Activated effector memory CD4-positive, alpha-beta T cell treated with Interleukin-2 at 50 U/mL for 16 hours (primary cell): Measurements from ENCODE around the gene IQCK.

ENCODE experiments used
- DNase-seq: peaks from one replicate; pipeline ENCODE4 v3.0.0-alpha.2; 2020

IQCK gene

GRCh38 chr16:19722269-19722952 lies 4.3 kb downstream of the IQCK start:
- DNase-seq: no peak

DNA sequence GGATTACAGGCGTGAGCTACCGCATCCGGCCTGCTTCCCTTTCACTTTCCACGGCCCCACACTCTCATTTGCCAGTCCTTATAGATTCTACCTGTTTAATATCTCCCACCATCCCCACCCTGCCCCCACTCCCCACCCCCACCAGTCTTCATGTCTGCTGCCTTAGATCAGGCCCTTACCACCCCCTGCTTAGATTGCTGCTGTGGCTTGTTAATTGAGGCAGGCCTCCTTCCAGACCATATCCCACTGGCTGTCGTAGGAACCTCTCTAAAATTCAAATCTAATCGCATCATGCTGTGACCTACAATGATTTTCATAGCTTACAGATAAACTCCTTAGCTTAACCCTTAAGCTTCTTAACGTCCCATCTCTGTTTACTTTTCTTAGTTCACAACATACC lies 4.9 kb downstream of the IQCK start:
- DNase-seq: no peak

- no peak for DNase-seq
Observed at GRCh38 chr16:19728636-19728965, 10.5 kb downstream of the IQCK start.

DNA sequence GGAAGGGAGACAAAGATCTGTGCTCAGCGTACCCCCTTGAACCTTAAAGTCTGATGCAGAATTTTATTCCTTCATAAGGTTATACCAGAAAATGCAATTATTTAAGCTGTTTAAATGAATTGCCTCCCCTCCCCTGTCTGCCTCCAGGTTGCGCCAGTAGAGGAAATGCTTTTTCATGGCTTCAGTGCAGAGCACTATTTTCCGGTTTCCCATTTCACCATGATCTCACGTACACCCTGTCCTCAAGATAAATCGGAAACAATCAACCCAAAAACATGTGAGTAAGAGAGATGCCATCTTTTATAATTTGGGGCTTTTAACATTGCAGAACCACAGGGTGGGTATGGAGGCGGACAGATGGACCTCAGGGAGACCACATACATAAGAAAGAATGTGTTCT lies 15.5 kb downstream of the IQCK start:
- DNase-seq: no peak

DNA sequence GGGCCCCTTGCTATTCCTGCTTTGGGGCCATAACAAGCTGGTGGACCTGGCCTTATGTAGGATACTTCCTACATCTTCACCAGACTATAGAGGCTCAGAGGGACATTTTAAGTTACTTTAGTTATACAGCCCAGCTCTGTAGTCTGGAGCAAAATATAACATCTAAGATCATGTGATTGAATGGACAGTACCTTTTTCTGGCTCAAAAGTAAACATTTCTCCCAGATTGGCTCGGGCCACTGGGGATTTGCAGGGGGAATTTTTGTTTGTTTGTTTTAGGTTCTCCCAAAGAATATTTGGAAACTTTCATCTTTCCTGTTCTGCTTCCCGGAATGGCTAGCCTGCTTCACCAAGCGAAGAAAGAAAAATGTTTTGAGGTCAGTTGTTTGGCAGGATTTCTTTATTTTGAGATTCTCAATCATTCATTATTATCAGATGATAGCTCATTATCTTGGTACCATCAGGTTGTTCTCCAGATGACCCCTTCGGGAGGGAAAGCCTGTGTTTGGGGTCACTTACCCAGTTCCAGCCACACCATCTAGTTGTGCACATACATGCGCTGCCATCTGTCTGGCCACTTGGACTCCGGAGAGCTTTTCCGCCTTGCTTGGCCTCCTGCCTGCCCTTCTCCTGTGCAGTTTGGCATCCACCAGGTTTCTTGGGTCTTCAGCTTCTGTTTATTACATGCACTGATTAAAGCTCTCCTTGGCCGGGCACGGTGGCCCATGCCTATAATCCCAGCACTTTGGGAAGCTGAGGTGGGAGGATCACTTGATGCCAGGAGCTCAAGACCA lies 17.2 kb downstream of the IQCK start:
- no peak for DNase-seq

- DNase-seq: no peak
Observed at GRCh38 chr16:19737306-19738038, 19.4 kb downstream of the IQCK start.

- DNase-seq: no peak
Observed at GRCh38 chr16:19741354-19741753, 23.3 kb downstream of the IQCK start.

DNA sequence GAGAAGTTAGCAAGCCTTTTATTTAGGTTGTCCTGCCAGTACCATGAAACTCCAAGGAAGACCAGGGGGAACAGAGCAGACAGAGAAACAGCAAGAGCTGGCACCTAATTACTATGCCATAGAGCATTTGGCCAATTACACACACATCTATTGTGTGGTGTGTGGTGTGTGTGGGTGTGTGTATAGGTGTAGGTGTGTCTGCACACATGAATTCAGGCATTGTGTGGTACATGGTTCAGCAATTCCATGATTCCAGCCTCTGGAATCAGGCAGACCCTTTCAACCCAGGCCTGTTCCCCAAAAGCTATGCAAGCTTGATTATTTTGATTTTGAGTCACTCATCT lies 25.7 kb downstream of the IQCK start:
- DNase-seq: no peak

DNA sequence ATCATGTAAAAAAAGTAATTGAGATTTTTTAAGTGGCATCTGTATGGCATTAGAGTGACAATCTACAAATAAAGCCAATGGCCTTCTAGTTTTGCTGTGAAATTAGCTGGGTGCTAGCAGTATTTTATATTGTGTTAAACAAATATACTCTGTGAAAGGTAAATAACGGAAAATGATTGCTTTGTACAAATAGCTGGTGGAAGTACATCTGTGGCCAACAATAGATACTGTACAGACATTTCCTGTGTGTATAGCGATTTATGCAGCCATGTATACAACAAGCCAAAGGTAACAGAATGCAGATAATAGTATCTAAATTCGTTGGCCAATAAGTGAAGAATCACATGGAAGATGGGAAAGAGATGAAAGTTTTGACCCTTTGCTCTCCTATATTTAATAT lies 26.6 kb downstream of the IQCK start:
- no peak for DNase-seq

DNA sequence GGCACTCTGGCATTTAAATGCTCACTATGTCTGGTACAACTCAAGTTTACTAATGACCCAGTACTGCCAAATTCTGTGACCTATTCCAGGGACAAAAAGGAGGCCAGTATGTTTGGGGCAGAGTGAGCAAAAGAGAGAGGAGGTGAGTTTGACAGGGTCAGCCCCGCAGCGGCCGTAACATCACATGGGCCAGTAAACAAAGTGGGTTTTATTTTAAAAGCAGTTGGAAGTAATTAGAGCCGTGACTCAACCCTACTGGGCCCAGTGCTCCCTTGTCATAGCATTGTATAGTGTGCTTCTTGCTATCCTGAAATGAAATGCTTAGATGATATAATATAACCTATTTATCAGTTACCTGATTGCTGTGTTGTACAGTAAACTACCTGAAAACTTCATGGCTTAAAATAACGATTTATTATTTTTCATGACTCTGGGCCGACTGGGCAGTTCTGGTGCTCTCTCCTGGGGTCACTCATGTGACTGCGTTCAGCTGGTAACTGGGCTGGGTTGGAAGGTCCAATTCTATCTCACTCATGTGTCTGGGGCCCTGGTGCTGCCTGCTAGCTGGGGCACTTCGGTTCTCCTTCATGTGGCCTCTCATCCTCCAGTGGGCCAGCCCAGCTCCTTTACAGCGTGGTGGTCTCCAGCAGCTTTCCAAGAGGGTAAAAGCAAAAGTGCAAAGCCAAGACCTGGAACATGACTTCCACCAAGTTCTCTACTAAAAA lies 27.4 kb downstream of the IQCK start:
- DNase-seq: no peak

DNA sequence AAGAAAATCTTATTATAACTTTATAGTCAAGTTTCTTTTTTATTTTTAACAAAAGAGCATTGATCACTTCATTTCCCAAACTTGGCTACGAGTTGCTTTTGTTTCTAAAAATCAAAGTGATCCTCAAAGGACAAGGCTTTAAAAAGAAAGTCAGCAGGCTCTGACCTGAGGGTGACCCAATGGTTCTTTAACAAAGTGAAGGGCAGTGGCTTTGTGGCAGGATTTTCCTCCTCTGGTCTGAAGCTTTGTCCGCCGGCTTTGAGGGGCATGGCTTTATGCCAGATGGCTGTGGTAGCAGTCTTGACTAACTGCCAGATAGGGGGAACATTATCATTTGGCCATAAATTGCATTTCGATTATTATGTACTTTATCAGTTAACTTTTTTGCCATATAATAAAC lies 28.5 kb downstream of the IQCK start:
- no peak for DNase-seq

GRCh38 chr16:19748389-19749168 lies 30.5 kb downstream of the IQCK start:
- no peak for DNase-seq

- no peak for DNase-seq
Observed at GRCh38 chr16:19749571-19750080, 31.6 kb downstream of the IQCK start.

DNA sequence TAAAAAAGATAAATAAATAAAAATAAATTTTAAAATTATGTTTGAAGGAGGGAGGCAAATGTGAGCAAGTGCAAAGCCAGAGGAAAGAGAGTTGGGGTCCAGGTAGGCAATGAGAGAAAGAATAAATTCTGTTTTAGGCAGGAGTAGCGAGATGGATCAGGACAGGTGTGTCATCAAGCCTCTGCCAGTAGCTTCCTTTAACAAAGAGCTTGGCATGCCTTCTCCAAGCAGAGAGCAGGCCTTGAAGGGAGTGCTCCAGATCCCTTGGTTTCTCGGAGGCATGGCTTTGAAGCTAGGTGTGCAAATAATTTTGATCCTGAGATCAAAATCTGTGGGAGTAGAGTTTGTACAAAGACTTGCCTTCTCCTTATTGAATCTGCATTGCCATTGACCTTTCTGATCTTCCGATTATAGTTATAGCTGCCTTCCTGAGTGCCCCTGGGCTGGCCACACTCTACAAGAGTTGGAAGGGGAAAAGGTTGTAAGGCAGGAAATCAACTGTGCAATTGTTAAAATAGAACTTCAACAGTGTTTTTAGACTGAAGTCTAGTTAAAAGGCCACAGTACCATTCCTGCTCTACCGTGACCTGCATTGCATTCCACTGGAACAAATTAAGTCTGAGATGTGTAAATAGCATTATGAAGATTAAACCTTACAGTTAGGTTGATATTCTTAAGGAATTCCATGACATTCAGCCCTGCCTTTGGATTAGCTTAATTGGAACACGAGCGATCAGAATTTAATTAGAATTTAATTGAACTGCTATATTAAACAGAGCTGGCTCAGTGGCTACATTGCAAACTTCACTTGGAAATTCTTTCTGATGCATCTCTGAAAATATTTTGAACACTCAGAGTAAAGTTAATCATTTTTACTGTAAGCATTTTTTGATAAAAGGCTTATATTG lies 33.7 kb downstream of the IQCK start:
- DNase-seq: no peak

GRCh38 chr16:19753815-19754643 lies 36.0 kb downstream of the IQCK start:
- no peak for DNase-seq

DNA sequence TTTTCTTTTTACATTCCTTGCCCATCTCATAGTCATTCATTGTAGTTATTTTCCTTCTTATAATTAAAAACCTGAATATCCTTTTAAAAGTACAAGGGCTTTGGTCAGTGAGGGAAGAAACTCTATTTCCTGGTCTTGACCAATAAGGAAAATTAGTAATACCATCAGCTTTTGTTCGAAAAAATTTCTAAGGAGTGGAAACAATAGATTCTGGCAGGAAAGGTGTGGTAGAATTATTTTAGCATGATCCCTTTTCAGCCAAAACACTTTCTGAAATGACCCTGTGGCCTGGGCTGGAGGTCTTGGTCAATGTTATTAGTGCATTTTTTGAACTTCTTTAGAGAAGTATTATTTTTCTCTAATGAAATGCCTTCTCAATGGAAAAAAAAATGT lies 36.6 kb downstream of the IQCK start:
- no peak for DNase-seq

GRCh38 chr16:19755268-19755667 lies 37.2 kb downstream of the IQCK start:
- DNase-seq: no peak

DNA sequence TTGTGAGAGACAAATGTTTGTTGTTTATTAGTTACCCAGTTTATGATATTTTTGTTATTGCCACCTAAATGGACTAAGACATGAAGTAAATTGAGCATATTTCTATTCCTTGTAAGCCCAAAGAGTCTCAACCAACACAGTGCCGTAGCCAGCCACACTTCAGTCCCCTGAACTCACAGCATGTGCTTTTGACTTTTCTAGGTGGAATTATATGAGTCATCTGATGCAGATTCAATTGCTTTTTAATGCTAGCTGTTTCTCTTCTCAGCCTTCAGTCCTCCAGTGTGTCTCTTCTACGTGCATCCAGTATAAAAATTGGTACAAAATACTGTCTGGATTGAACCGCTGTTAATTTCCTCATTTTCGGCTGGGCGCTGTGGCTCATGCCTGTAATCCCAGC lies 39.0 kb downstream of the IQCK start:
- no peak for DNase-seq

GRCh38 chr16:19757762-19758595 lies 39.9 kb downstream of the IQCK start:
- DNase-seq: no peak
